Stimulated activated CD4-positive, alpha-beta T cell treated with anti-CD3 and anti-CD28 coated beads, Interleukin-1b, Interleukin-23, amount 100 ng/mL, for 4 hours (primary cell): Measurements from ENCODE around the gene KLF8.

Source experiments
- DNase-seq, 2 donors: peaks; one replicate each; pipeline ENCODE4 v3.0.0-alpha.2; 2020; ENCODE audit warnings: low read depth in 2 of 2

The KLF8 gene

GRCh38 chrX:56309881-56310280, 77.7 kb downstream of the KLF8 start:
- no peak for DNase-seq

GRCh38 chrX:56310581-56310980, 78.4 kb downstream of the KLF8 start:
- no peak for DNase-seq

GRCh38 chrX:56313308-56313707, 81.2 kb downstream of the KLF8 start:
- no peak for DNase-seq

DNA sequence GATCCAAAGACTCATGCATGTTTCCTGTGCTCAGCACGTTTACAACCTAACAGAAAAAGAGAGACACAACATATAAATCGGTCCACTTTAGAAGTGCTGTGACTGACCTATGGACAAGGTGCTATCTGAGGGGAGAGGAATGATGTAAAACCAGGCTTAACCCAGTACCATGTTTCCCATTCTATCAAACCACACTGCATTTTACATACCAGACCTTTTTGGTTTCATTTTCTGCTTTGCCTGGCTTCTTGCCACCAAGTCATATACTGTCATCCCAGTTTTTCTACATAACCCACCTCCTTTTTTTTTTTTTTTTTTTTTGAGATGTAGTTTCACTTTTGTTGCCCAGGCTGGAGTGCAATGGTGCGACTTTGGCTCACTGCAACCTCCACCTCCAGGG, 82.2 kb downstream of the KLF8 start:
- DNase-seq, result no peak

GRCh38 chrX:56318076-56318475, 85.9 kb downstream of the KLF8 start:
- DNase-seq, result no peak

DNA sequence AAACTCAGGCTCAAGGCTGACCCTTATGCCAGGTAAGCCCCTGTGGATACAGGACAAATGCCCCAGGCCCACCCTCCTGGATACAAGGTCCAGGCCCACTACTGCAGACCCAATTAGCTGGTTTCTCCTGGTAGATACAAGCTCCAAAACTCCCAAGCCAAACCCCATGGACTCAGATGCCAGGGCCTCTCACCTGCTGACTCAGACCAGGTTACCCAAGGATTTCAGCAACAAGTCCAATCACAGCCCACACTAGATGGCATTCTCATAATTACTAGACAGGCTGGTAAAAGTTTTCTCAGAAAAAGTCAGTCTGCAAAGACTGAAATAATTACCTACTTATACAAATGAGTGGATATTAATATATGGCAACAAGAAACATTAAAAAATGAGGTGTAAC, 87.0 kb downstream of the KLF8 start:
- DNase-seq, result no peak
